ENCODE results near the gene RAI1. TPM values are rescaled to one million over a fixed set of nuclear protein-coding genes. Genes with fewer than 3 reads are reported as not detected.

Gene RAI1
- total RNA-seq, 1 experiment from 2014 or later, result 86.3 TPM

DNA sequence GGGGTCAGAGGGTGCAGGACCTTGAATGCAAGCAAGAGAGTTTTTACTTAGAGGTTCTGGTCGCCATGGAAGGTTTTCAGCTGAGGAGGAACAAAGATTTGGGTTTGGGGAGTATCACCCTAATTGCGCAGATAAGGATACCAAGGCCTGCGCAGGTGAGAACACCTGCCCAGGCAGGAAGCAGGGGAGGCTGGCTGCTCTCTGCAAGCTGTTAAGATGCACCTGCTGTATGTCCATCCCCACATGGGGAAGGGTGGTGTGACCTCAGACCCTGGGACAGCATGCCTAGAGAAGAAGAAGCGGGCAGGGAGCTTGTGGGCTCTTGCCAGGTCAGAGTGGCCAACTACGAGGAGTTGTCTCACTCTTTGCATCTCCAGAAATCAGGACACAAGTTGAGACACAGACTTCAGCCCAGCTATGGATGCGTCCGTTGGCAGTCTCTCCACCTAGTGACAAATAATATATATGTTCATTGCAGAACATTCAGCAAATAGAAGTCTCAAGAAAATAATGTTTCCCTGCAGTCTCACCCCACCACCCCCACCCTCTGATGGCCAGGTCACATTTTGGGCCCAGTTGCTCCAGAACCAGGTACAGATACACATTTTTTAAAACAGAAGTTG is 77.8 kb downstream of the RAI1 start:
- H2AFZ ChIP-seq, result no peak overlapping the region
- H3K4me3 ChIP-seq, result no peak overlapping the region
- no peak for TF ChIP-seq EZH2 (IDR thresholded peaks at IDR 0.05; ENCODE audit: low read depth)
- TF ChIP-seq, protein P1, sequence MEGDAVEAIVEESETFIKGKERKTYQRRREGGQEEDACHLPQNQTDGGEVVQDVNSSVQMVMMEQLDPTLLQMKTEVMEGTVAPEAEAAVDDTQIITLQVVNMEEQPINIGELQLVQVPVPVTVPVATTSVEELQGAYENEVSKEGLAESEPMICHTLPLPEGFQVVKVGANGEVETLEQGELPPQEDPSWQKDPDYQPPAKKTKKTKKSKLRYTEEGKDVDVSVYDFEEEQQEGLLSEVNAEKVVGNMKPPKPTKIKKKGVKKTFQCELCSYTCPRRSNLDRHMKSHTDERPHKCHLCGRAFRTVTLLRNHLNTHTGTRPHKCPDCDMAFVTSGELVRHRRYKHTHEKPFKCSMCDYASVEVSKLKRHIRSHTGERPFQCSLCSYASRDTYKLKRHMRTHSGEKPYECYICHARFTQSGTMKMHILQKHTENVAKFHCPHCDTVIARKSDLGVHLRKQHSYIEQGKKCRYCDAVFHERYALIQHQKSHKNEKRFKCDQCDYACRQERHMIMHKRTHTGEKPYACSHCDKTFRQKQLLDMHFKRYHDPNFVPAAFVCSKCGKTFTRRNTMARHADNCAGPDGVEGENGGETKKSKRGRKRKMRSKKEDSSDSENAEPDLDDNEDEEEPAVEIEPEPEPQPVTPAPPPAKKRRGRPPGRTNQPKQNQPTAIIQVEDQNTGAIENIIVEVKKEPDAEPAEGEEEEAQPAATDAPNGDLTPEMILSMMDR (conservative IDR thresholded peaks at IDR 0.05), result no peak
- peak in 1 of 2 experiments; percentile 11 for DNase-seq
- H3K27ac ChIP-seq, result no peak overlapping the region
- intact Hi-C loops (cut with micrococcal nuclease; ENCODE audit: unreplicated experiment), result no loop called here
- H3K79me2 ChIP-seq (ENCODE audit: low read depth), result peaks cover 66% of the 10 kb centered on the region
- H4K20me1 ChIP-seq (ENCODE audit: insufficient read depth), result peaks cover 95% of the 10 kb centered on the region
- H3K4me1 ChIP-seq (replicated peaks; ENCODE audit: insufficient read depth), result no peaks in the 10 kb centered on the region
- no peaks in the 10 kb centered on the region for H3K36me3 ChIP-seq (ENCODE audit: low read depth)
- H3K4me2 ChIP-seq, result no peak overlapping the region
- H3F3A ChIP-seq (ENCODE audit: insufficient read depth, low read depth), result peaks cover 31% of the 10 kb centered on the region; the same call in 1 of the 2 replicates
- BruUV-seq (replicated peaks), result no TSS peak
- H3K9me2 ChIP-seq (ENCODE audit: insufficient read depth), result no peaks in the 10 kb centered on the region
- no peaks in the 10 kb centered on the region for H3K27me3 ChIP-seq (ENCODE audit: insufficient read depth, low read depth)
- POLR2A ChIA-PET (ENCODE audit: unreplicated experiment), result no interaction called here
- CTCF ChIA-PET, result no interaction called here
- no peaks in the 10 kb centered on the region for H3K9me3 ChIP-seq (ENCODE audit: insufficient read depth, low read depth)

DNA sequence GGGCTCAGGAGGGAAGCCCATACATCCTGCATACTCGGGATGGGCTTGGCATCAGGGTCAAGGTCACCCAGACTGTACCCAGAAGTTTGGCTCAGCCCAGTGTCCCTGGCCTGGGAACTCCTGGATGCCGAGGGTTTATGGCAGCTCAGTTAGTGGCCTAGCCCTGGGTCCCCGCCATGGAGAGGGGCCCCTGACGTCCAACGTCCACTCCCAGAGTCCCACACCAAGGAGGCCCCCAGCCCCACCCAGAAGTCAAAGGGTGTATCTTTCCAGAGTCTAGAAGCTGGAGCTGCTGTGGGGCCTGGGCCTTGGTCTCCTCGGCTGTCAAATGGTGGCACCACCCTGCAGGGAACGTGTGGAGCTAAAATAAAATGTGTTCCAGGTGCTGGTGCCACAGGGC is 79.1 kb downstream of the RAI1 start:
- intact Hi-C loops (cut with micrococcal nuclease; ENCODE audit: unreplicated experiment), result no loop called here
- CTCF ChIA-PET, result no interaction called here
- no peak for TF ChIP-seq EZH2 (IDR thresholded peaks at IDR 0.05; ENCODE audit: low read depth)
- TF ChIP-seq, protein P1 (conservative IDR thresholded peaks at IDR 0.05), result no peak
- no peak overlapping the region for H3K4me2 ChIP-seq
- peak in 1 of 2 experiments; percentile 25 for DNase-seq
- no peak overlapping the region for H3K4me3 ChIP-seq
- no TSS peak for BruUV-seq (replicated peaks)
- no peaks in the 10 kb centered on the region for H3K9me2 ChIP-seq (ENCODE audit: insufficient read depth)
- H2AFZ ChIP-seq, result no peak overlapping the region
- H3K9me3 ChIP-seq (ENCODE audit: insufficient read depth, low read depth), result no peaks in the 10 kb centered on the region
- H3K27ac ChIP-seq, result no peak overlapping the region
- peaks cover 98% of the 10 kb centered on the region for H4K20me1 ChIP-seq (ENCODE audit: insufficient read depth)
- POLR2A ChIA-PET (ENCODE audit: unreplicated experiment), result no interaction called here
- H3K79me2 ChIP-seq (ENCODE audit: low read depth), result peaks cover 66% of the 10 kb centered on the region
- no peaks in the 10 kb centered on the region for H3K27me3 ChIP-seq (ENCODE audit: insufficient read depth, low read depth)
- 0 out of 2 replicates have a peak, but pooled peaks cover 6% of the 10 kb centered on the region for H3K36me3 ChIP-seq (ENCODE audit: low read depth)
- peaks cover 31% of the 10 kb centered on the region; the same call in 1 of the 2 replicates for H3F3A ChIP-seq (ENCODE audit: insufficient read depth, low read depth)
- no peaks in the 10 kb centered on the region for H3K4me1 ChIP-seq (replicated peaks; ENCODE audit: insufficient read depth)

DNA sequence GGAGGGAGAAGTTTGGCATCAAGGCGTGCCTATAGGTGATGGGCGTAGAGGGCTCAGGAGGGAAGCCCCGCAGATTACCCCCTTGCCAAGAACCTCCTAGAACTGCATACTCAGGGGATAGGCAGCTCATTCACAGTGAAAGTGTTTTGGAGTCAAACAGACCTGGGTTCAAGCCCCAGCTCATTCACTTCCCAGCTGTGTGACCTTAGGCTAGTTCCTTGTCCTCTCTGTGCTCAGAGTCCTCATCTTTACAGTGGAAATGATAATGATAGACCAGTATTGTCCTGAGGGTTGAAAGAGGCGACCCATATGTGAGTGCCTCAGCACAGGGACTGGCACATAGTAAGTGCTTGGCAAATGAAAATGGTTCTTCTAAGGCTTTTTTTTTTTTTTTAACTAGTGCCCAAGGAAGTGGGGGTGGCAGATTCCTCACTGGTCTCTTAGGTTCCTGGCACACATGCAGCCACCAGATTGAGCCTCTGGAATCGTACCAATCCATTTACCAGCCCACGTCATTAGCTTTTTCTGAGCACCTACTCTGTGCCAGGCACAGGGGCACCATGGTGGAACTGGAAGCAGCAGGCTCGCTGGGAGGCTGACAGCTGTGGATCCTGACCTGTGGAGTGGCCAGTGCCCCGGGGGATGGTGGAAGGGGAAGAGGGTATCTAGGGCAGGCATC is 79.8 kb downstream of the RAI1 start:
- DNase-seq, result peak in 1 of 2 experiments; percentile 15
- Histone ChIP-seq H2AFZ (no peak overlapping the region), H3K4me1 (replicated peaks; ENCODE audit: insufficient read depth) (no peaks in the 10 kb centered on the region), H3K36me3 (ENCODE audit: low read depth) (0 out of 2 replicates have a peak, but pooled peaks cover 6% of the 10 kb centered on the region), H3K9me2 (ENCODE audit: insufficient read depth) (no peaks in the 10 kb centered on the region), H3F3A (ENCODE audit: insufficient read depth, low read depth) (peaks cover 31% of the 10 kb centered on the region; the same call in 1 of the 2 replicates), H3K27me3 (ENCODE audit: insufficient read depth, low read depth) (no peaks in the 10 kb centered on the region), H3K27ac (no peak overlapping the region), H4K20me1 (ENCODE audit: insufficient read depth) (peaks cover 96% of the 10 kb centered on the region), H3K79me2 (ENCODE audit: low read depth) (peaks cover 60% of the 10 kb centered on the region), H3K9me3 (ENCODE audit: insufficient read depth, low read depth) (no peaks in the 10 kb centered on the region), H3K4me2 (no peak overlapping the region), H3K4me3 (no peak overlapping the region)
- CTCF ChIA-PET, result no interaction called here
- POLR2A ChIA-PET (ENCODE audit: unreplicated experiment), result no interaction called here
- TF ChIP-seq, protein P1 (conservative IDR thresholded peaks at IDR 0.05), result no peak
- TF ChIP-seq EZH2 (IDR thresholded peaks at IDR 0.05; ENCODE audit: low read depth), result no peak
- intact Hi-C loops (cut with micrococcal nuclease; ENCODE audit: unreplicated experiment), result no loop called here
- no TSS peak for BruUV-seq (replicated peaks)

Measured in PC-9 (cell line).